MM.1S (cell line): Measurements from ENCODE around the gene PIBF1.

ENCODE experiments used
- CTCF ChIP-seq: fragments of 300-600 bp; sonication (generic); IDR thresholded peaks from 2 replicates; pipeline ENCODE4 v1.5.1; 2016; ENCODE audit warnings: antibody characterized with exemption, low read length, mixed read lengths
- EZH2phosphoT487 ChIP-seq: fragments of 300-600 bp; sonication (generic); IDR thresholded peaks from 2 replicates; pipeline ENCODE4 v1.6.1; 2018; ENCODE audit warnings: antibody characterized with exemption, low read length

DNA sequence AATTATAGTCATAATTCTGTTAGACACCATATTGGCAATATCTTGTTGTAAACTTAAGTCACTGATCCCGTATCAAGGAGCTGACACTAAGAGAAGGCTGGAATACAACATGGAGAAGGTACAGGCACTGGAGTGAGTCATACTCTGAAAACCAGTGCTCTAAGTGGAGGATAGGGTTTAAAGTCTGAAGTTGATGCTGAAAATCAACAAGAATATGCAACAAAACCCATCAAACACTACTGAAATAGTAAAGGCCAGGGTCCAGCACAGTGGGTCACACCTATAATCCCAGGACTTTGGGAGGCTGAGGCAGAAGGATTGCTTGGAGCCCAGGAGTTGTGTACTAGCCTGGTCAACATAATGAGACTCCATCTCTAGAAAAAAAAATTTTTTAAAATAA is 203.7 kb downstream of the PIBF1 start:
- TF ChIP-seq EZH2phosphoT487, result no peak
- TF ChIP-seq CTCF, result no peak
